Esophagus squamous epithelium (tissue), 5 donors: ENCODE measurements around the gene ERAS. TPM values are rescaled to one million over a fixed set of nuclear protein-coding genes. Genes with fewer than 3 reads are reported as not detected.
A peak's percentile ranks its signal among the peaks of the same experiment; 100 is the strongest.
"Not testable (repeated sequence)": the region's sequence is repeated elsewhere in the genome, so short reads cannot be mapped to it uniquely, and the experiment has no call there.

ENCODE experiments used
- DNase-seq: peaks from one replicate; lab custom pipeline; 2025; lab: John Stamatoyannopoulos, UW
- H3K27ac ChIP-seq, 4 donors: fragments of 200-600 bp; sonication (generic); one replicate each; pipeline ENCODE4 v1.5.1; 2016 to 2019; ENCODE audit warnings: mild to moderate bottlenecking in 1 of 4
- H3K27me3 ChIP-seq, 4 donors: fragments of 200-600 bp; sonication (generic); 1 replicate in 3 of 4; 2 replicates in 1 of 4; pipeline versions ENCODE4 v1.5.1 to v1.6.0; 2017 to 2021; ENCODE audit warnings: antibody characterized with exemption in 1 of 4
- H3K36me3 ChIP-seq, 3 donors: fragments of 200-600 bp; sonication (generic); one replicate each; pipeline ENCODE4 v1.5.1; 2016 to 2019
- H3K4me1 ChIP-seq, 3 donors: fragments of 200-600 bp; sonication (generic); one replicate each; pipeline ENCODE4 v1.5.1; 2017 to 2019
- H3K4me3 ChIP-seq, 4 donors: fragments of 200-600 bp; sonication (generic); 1 replicate in 3 of 4; 2 replicates in 1 of 4; pipeline ENCODE4 v1.5.1; 2016 to 2019; ENCODE audit warnings: mild to moderate bottlenecking in 2 of 4, moderate library complexity in 1 of 4
- H3K9me3 ChIP-seq, 3 donors: fragments of 200-600 bp; sonication (generic); one replicate each; pipeline ENCODE4 v1.5.1; 2016 to 2019
- CTCF ChIP-seq, 6 experiments: fragments of 450-650 bp in 4 of 6; fragments of 200-600 bp in 2 of 6; sonication (generic) in 2 of 6; IDR thresholded peaks; one replicate each; pipeline ENCODE4 v1.5.1; 2016 to 2019; ENCODE audit warnings: antibody characterized with exemption in 6 of 6, mild to moderate bottlenecking in 4 of 6, moderate library complexity in 4 of 6
- POLR2A ChIP-seq, 4 donors: fragments of 450-650 bp; IDR thresholded peaks; one replicate each; pipeline ENCODE4 v1.6.1; 2017; ENCODE audit warnings: antibody characterized with exemption in 4 of 4, mild to moderate bottlenecking in 4 of 4, moderate library complexity in 3 of 4
- WGBS, 2 donors: methylation state at CpG; one replicate each; pipeline ENCODE4 v1.1.5; 2018; 5-methylcytosine and 5-hydroxymethylcytosine counted together
- intact Hi-C: fragments of 100-400 bp; cut with DNase I; formaldehyde crosslinking; loops from one replicate; pipeline ENCODE4 v1.15.0; 2022
- small RNA-seq, 4 donors: library from RNA; depleted of rRNA; stranded (forward); fragments of <200 nt; gene quantifications; one replicate each; pipeline ENCODE3, GENCODE V24; 2016
- total RNA-seq, 4 donors: library from RNA; depleted of rRNA; stranded (reverse); fragments of >200 nt; gene quantifications; one replicate each; pipeline ENCODE4 v1.1.0, GENCODE V29; 2016
- donor health status: DM: yes; HTN: yes; CAD: no.

Gene ERAS
- total RNA-seq, 4 donors from 2014 or later: not detected

- intact Hi-C loops: no loop called here
- H3K36me3 ChIP-seq: no peaks in the 10 kb centered on the region
- no peak overlapping the region for H3K4me3 ChIP-seq
- DNase-seq: no peak
- H3K9me3 ChIP-seq: no peaks in the 10 kb centered on the region
- 15 to 49% methylated on average over 5 of the region's 5 CpGs for WGBS, 2 donors
- no peak overlapping the region for H3K27ac ChIP-seq
- no peaks in the 10 kb centered on the region for H3K4me1 ChIP-seq
- TF ChIP-seq POLR2A (IDR thresholded peaks at IDR 0.05): no peak
- peak in 1 of 6 experiments; percentile 14 for TF ChIP-seq CTCF (IDR thresholded peaks at IDR 0.05)
- H3K27me3 ChIP-seq: no peaks in the 10 kb centered on the region
These were observed 28.6 kb downstream of the ERAS start for GRCh38 chrX:48854898-48855297.

GRCh38 chrX:48864210-48864609 is 37.9 kb downstream of the ERAS start:
- intact Hi-C loops: no loop called here
- TF ChIP-seq CTCF (IDR thresholded peaks at IDR 0.05) (no peak), POLR2A (IDR thresholded peaks at IDR 0.05) (no peak)
- Histone ChIP-seq H3K27ac (no peak overlapping the region), H3K4me3 (no peak overlapping the region), H3K4me1 (no peaks in the 10 kb centered on the region), H3K36me3 (no peaks in the 10 kb centered on the region), H3K9me3 (no peaks in the 10 kb centered on the region), H3K27me3 (no peaks in the 10 kb centered on the region)
- DNase-seq: no peak
- 26 to 45% methylated on average over 4 of the region's 4 CpGs for WGBS, 2 donors

GRCh38 chrX:48872017-48872416 is 45.7 kb downstream of the ERAS start:
- 50 to 68% methylated on average over 1 to 2 of the region's 2 CpGs for WGBS, 2 donors
- H3K27ac ChIP-seq, intact Hi-C loops, DNase-seq, H3K4me3 ChIP-seq, H3K9me3 ChIP-seq, H3K4me1 ChIP-seq, H3K36me3 ChIP-seq, H3K27me3 ChIP-seq: not testable (repeated sequence)

- H3K4me3 ChIP-seq, H3K9me3 ChIP-seq, DNase-seq, H3K27ac ChIP-seq, intact Hi-C loops, H3K27me3 ChIP-seq, H3K4me1 ChIP-seq, H3K36me3 ChIP-seq: not testable (repeated sequence)
- WGBS, 2 donors: 43 to 60% methylated on average over 3 to 4 of the region's 4 CpGs
These were observed 50.6 kb downstream of the ERAS start for GRCh38 chrX:48876944-48877343.

Small RNA genes within 50 kb of the gene (small RNA-seq; reads per million reads assigned to genes)
- 0 reads per million in 4 donors for gene RNU6-29P

Other genes with a start within 250 kb of the ERAS start
- 10 to 100 TPM; 50.5 to 86.6 (median 68.5) TPM for gene WDR13, start 229.0 kb upstream of the ERAS start, total RNA-seq
- gene WAS, start 142.7 kb upstream of the ERAS start, total RNA-seq: 1 to 10 TPM; 1.2 to 7.1 (median 3.7) TPM
- 10 to 100 TPM in 1 of 4 donors, 1 to 10 TPM in 3; 4.6 to 12.1 (median 8.2) TPM for gene SUV39H1, start 129.8 kb upstream of the ERAS start, total RNA-seq
- gene GLOD5, start 64.8 kb upstream of the ERAS start, total RNA-seq: not detected
- gene GATA1, start 39.9 kb upstream of the ERAS start, total RNA-seq: not detected
- gene HDAC6, start 24.4 kb upstream of the ERAS start, total RNA-seq: 10 to 100 TPM; 39.9 to 54.9 (median 48.2) TPM
- gene PCSK1N, start 9.1 kb downstream of the ERAS start, total RNA-seq: 1 to 10 TPM in 2 of 4 donors, under 1 TPM in 1, not detected in 1; 0.44 to 2.3 (median 1.3) TPM
- gene TIMM17B, start 71.3 kb downstream of the ERAS start, total RNA-seq: 10 to 100 TPM; 27.1 to 58.9 (median 34.6) TPM
- 10 to 100 TPM; 45.3 to 87.4 (median 53.0) TPM for gene PQBP1, start 71.4 kb downstream of the ERAS start, total RNA-seq
- 10 to 100 TPM; 13.7 to 28.9 (median 21.0) TPM for gene SLC35A2, start 85.1 kb downstream of the ERAS start, total RNA-seq
- gene PIM2, start 92.5 kb downstream of the ERAS start, total RNA-seq: 1 to 10 TPM; 3.3 to 9.7 (median 7.6) TPM
- gene OTUD5, start 131.1 kb downstream of the ERAS start, total RNA-seq: 10 to 100 TPM; 15.7 to 28.4 (median 24.3) TPM
- gene KCND1, start 145.3 kb downstream of the ERAS start, total RNA-seq: under 1 TPM in 3 of 4 donors, not detected in 1; 0.04 to 0.57 (median 0.53) TPM
- gene GRIPAP1, start 175.8 kb downstream of the ERAS start, total RNA-seq: 10 to 100 TPM; 15.4 to 28.4 (median 22.9) TPM
- gene TFE3, start 216.8 kb downstream of the ERAS start, total RNA-seq: 10 to 100 TPM; 24.3 to 48.4 (median 43.1) TPM
- 10 to 100 TPM; 11.7 to 40.3 (median 22.6) TPM for gene CCDC120, start 232.5 kb downstream of the ERAS start, total RNA-seq
- gene PRAF2, start 247.5 kb downstream of the ERAS start, total RNA-seq: 1 to 10 TPM; 2.3 to 9.5 (median 5.9) TPM